HS-27A (cell line): ENCODE data around the gene GALNS.
"Not testable (repeated sequence)": the region's sequence is repeated elsewhere in the genome, so short reads cannot be mapped to it uniquely, and the experiment has no call there.

ENCODE experiments used
- DNase-seq: peaks from one replicate; pipeline ENCODE4 v3.0.0-alpha.2; 2012; ENCODE audit warnings: low read depth, missing footprints

The GALNS gene

GRCh38 chr16:88838566-88838965 is 18.2 kb downstream of the GALNS start:
- no peak for DNase-seq

GRCh38 chr16:88837806-88838205 is 18.9 kb downstream of the GALNS start:
- DNase-seq: no peak

- DNase-seq: no peak
Measured at GRCh38 chr16:88836791-88837190, 20.0 kb downstream of the GALNS start.

GRCh38 chr16:88835818-88836217 is 20.9 kb downstream of the GALNS start:
- no peak for DNase-seq

- DNase-seq: no peak
Measured at GRCh38 chr16:88835383-88835782, 21.4 kb downstream of the GALNS start.

- no peak for DNase-seq
Measured at GRCh38 chr16:88834670-88835069, 22.1 kb downstream of the GALNS start.

GRCh38 chr16:88833086-88833485 is 23.7 kb downstream of the GALNS start:
- DNase-seq: no peak

GRCh38 chr16:88831838-88832237 is 24.9 kb downstream of the GALNS start:
- DNase-seq: no peak

GRCh38 chr16:88830783-88831182 is 26.0 kb downstream of the GALNS start:
- no peak for DNase-seq

- DNase-seq: no peak
Measured at GRCh38 chr16:88830258-88830657, 26.5 kb downstream of the GALNS start.

- no peak for DNase-seq
Measured at GRCh38 chr16:88828711-88829110, 28.0 kb downstream of the GALNS start.

GRCh38 chr16:88827727-88828126 is 29.0 kb downstream of the GALNS start:
- no peak for DNase-seq

- DNase-seq: no peak
Measured at GRCh38 chr16:88826070-88826840, 30.5 kb downstream of the GALNS start.

GRCh38 chr16:88825146-88825545 is 31.6 kb downstream of the GALNS start:
- no peak for DNase-seq

- no peak for DNase-seq
Measured at GRCh38 chr16:88824256-88825077, 32.3 kb downstream of the GALNS start.

GRCh38 chr16:88823646-88824045 is 33.1 kb downstream of the GALNS start:
- not testable (repeated sequence) for DNase-seq

- DNase-seq: no peak
Measured at GRCh38 chr16:88822281-88823040, 34.3 kb downstream of the GALNS start.

- DNase-seq: no peak
Measured at GRCh38 chr16:88821168-88821850, 35.4 kb downstream of the GALNS start.

- DNase-seq: no peak
Measured at GRCh38 chr16:88820385-88821025, 36.2 kb downstream of the GALNS start.

GRCh38 chr16:88819126-88819525 is 37.6 kb downstream of the GALNS start:
- no peak for DNase-seq

- no peak for DNase-seq
Measured at GRCh38 chr16:88818575-88818874, 38.2 kb downstream of the GALNS start.
